GM12872 (cell line): ENCODE results near the gene PM20D2.

Experiments
- TF ChIP-seq, protein P1 (sequence below): IDR thresholded peaks from 3 replicates; pipeline ENCODE4 v1.5.1; 2011; ENCODE audit warnings: low read depth, mild to moderate bottlenecking, low read length, moderate library complexity; ENCODE audit not compliant: insufficient read depth

The PM20D2 gene

DNA sequence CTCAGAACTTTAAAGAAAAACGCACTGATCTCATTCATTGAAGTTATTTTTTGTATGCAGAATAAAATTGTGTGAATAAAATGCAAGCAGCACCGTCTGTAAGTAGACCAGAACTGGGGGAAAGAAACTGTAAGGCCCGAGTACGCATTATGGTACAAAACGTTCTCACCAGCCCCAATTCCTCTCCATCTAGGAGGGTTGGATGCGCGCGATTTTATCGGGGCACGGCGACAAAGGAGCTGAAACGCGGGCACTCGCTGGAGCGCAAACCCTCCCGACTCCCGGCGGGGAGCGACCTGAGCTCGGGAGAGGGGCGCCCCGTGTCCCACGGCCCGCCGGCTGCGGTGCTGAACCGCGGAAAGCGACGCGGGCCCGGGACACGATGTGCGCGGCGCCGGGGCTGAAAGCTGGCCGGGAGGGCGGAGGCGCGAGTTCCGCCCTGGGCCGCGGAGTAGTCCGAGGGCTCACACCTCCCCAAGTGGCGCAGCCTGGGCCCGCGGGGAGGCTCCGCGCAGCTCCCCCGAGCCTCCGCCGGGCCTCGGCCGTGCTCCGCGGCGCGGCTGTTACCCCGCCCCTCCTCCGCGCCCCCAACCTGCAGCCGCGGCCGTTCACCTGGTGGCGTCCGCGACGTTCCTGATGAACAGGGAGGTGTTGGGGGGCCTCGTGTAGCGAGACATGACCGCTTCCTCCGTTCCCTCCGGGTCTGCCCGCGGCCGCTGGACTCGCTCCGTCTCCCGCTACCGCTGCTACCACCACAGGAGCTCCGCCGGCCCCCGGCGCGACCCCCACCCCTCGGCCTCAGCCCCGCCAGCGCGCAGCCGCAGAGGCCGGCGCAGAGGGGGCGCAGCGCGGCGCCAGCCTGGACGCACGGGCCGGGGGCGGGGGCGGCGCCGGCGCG lies 28.4 kb upstream of the PM20D2 start, which contains the start of gene SRSF12:
SRSF12 (minus strand) TSS at position 861 of the 898 bp plus-strand sequence; CDS start at position 677, 184 bp downstream.
- TF ChIP-seq, protein P1, sequence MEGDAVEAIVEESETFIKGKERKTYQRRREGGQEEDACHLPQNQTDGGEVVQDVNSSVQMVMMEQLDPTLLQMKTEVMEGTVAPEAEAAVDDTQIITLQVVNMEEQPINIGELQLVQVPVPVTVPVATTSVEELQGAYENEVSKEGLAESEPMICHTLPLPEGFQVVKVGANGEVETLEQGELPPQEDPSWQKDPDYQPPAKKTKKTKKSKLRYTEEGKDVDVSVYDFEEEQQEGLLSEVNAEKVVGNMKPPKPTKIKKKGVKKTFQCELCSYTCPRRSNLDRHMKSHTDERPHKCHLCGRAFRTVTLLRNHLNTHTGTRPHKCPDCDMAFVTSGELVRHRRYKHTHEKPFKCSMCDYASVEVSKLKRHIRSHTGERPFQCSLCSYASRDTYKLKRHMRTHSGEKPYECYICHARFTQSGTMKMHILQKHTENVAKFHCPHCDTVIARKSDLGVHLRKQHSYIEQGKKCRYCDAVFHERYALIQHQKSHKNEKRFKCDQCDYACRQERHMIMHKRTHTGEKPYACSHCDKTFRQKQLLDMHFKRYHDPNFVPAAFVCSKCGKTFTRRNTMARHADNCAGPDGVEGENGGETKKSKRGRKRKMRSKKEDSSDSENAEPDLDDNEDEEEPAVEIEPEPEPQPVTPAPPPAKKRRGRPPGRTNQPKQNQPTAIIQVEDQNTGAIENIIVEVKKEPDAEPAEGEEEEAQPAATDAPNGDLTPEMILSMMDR: peak; percentile 17; the same call in 1 of the 3 replicates

DNA sequence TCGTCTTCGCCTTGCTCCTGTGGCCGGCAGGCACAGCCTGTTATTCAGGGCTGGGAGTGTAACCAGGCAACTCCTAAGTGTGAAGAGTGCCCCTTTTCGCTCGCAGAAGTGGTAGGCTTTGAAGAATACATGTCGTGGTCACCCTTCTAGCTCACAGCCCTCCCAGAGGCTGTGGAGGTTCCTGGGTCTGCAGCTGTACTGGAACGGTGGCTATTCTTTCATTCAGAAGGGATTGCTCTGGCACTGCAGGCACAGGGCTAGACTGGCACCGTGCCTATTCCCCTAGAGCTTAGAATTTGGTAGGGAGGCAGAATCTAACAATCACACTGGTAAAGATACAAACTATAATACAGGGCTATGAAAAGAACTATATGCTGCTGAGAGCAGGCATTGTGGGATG lies 26.9 kb upstream of the PM20D2 start:
- TF ChIP-seq, protein P1: no peak

DNA sequence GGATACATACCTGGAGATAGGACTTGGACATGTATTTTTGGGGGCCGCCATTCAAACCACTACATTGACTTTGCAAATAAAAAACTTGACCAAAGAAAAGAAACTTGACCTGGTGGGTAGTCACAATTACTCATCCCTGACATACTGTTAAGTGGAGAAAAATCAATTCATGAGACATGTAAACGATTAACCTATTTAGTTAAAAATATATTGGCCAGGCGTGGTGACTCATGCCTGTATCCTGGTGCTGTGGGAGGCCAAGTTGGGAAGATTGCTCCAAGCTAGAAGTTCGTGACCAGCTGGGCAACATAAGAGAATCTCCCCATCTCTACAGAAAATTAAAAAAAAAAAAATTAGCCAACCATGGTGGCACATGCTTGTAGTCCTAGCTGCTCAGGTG lies 25.5 kb upstream of the PM20D2 start:
- TF ChIP-seq, protein P1: no peak

DNA sequence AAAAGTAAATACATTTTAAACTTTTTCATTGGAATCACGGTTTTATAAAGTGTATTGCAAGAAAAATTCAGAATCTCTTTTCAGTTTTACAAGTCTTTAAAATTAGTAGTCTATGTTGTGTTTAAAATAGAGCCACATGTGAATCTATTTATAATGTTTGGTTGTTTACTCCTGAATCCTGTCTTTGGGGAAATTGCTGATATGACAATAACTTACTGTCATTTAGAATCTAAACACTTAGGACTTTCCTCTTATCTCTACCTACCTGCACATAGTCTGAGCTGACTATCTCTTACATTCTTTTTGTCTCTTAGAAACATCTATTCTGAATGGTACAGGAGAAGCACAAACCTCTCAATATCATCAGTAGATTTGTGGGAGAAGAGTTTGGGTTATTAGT lies 23.9 kb upstream of the PM20D2 start:
- TF ChIP-seq, protein P1: no peak

DNA sequence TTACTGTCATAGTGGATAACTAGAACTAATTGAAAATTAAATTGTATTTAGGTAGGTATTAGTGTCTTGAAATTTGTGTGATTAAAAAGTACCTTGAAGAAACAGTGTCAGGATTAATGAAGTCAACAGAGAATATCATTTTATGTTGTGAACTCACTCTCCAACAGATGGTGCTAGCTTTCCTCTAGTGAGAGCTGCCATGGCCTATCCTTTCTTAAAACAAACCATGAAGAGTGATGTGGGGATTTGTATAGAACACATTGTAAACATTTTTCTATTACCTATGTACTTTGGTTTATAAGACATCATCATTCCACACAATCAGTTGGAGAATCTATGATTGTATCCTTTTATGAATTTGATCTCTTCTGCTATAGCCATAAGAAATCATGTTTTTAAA lies 23.2 kb upstream of the PM20D2 start:
- TF ChIP-seq, protein P1: peak; percentile 47; the same call in 2 of the 3 replicates

DNA sequence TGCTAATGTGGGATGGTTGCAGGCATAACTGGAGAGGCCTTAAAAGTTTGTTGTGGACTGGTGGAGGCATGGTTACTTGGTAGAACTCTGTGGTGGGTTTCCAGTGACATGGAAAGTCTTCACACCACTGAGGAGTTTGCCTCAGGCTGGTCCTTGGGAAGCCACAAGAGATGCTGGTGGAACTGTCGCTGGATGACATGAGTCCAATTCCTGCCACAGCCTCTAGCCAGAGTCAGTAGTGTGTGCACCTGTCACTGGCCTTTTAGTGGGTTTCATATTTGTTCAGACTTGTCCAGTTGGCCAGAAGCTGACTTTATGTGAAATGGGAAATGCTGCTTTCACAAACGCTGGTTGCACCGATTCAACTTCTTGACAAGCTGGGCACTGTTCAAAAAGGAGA lies 14.3 kb upstream of the PM20D2 start:
- TF ChIP-seq, protein P1: no peak

DNA sequence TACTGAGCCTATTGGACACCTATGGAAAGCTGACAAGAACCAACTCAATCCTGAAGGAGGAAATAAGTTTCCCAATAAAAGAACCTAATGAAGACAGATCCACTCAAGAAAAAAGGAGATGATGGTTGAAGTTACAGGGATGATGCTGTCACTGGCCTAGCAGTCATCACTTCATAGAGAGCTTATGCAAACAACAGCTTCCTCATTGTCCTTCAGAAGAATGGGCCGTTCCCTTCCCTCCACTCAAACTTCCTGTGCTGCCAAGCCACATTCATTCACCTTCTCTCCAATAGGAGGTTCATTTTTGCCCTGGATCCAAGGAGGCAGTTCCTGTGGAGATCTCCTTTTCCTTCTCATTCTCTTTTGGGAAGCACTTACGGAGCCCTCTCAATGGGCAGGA lies 13.8 kb upstream of the PM20D2 start:
- TF ChIP-seq, protein P1: no peak
